Measurements from ENCODE around the gene HACL1. TPM values are rescaled to one million over a fixed set of nuclear protein-coding genes. Genes with fewer than 3 reads are reported as not detected.

The HACL1 gene
- polyA plus RNA-seq, 1 of the 3 experiments (the other 2 are of a cell fraction) = 15.1 TPM

DNA sequence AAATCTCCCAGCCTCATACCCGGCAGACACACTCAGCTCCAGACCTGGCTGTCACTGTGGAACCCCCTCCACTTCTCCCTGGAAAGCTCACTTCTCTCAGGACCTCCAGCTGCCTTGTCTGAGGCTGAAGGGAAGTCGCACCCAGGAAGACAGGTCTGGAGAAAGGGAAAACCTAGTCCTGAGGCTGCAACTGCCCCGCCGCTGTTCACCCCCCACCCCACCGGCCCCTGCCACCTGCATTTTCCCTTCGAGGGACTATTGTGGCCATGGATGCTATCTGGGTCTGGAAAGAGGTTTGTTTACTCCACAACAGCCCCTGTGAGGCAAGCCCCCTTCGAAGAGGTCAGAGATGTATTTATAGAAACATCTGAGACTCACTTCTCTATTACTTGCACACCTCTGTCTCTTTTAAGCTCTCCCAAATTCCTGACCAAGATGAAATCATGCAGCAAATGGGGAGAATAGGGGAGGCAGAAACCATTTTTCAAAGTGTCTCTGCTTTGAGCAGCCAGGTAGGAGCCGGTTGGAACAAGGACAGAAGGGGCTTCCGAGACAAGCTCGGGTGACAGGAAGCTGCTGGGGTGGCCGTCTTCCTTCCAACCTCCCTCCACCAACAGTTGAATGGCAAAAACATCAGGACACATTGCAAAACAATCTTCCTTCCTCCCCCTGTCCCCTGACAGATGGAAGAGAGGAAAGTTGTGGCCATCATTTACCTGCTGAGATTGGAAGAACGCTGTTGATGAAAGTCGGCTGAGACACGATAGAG is 80.4 kb downstream of the HACL1 start:
- H3K9ac ChIP-seq = no peak overlapping the region
- POLR2A ChIA-PET = no interaction called here
- no peak overlapping the region for H2AFZ ChIP-seq (ENCODE audit: low read depth)
- peaks cover 8 to 15% of the 10 kb centered on the region in 2 experiments; a peak in 3 of 4 replicates for H3K4me1 ChIP-seq (ENCODE audit: control insufficient read depth in 1 of 2, insufficient read depth in 2 of 2, low read depth in 1 of 2, low read length in 1 of 2)
- no peaks in the 10 kb centered on the region for H3K9me3 ChIP-seq
- H3K36me3 ChIP-seq (replicated peaks in 1 of 2; ENCODE audit: control insufficient read depth in 1 of 2, insufficient read depth in 2 of 2, low read length in 1 of 2) = no peaks in the 10 kb centered on the region
- no peaks in the 10 kb centered on the region for H3K79me2 ChIP-seq (ENCODE audit: insufficient read depth)
- H3K27ac ChIP-seq (ENCODE audit: low read depth in 2 of 2, low read length in 1 of 2) = no peak overlapping the region
- TF ChIP-seq ZBTB33 (IDR thresholded peaks at IDR 0.05; ENCODE audit: borderline replicate concordance, low read depth) (no peak), TAF1 (IDR thresholded peaks at IDR 0.05; ENCODE audit: borderline replicate concordance, low read depth, low read length) (no peak)
- 68% methylated on average over 10 of the region's 14 CpGs for WGBS (ENCODE audit: low lambda C conversion rate)
- H3F3A ChIP-seq (replicated peaks; ENCODE audit: insufficient read depth) = no peaks in the 10 kb centered on the region
- no peaks in the 10 kb centered on the region for H4K20me1 ChIP-seq (ENCODE audit: insufficient read depth)
- no peaks in the 10 kb centered on the region for H3K27me3 ChIP-seq (ENCODE audit: insufficient read depth)
- H3K9me2 ChIP-seq = no peaks in the 10 kb centered on the region
- H3K4me3 ChIP-seq (ENCODE audit: low read depth in 2 of 2, low read length in 1 of 2) = no peak overlapping the region
- no peak overlapping the region for H3K4me2 ChIP-seq
- no peak for DNase-seq
- CTCF ChIA-PET = interaction anchor here (0.9 to 4.8 kb wide), 3 partner anchors 20 to 413 kb away, joined by 3 to 28 read pairs (median 5); no protein-coding TSS in a partner anchor

DNA sequence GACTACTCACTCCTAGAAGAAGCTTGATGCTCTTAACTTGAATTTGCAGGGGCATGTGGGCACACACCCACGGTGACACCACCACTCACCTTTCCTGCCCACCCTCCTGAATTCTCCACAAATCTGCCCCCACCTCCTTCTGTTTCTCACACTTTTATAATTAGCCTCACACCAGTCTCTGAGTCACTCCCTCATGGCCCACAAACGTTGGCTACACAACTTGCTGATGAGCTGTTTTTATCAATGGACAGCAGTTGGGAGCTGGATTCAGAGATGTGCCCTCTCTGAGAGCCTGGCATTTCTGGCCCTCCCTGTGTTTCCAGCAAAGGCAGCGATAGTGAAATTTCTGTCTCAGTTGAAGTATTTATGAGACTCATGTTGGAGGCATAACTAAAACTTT is 81.2 kb downstream of the HACL1 start:
- H3K9me2 ChIP-seq = no peaks in the 10 kb centered on the region
- no peaks in the 10 kb centered on the region for H3F3A ChIP-seq (replicated peaks; ENCODE audit: insufficient read depth)
- ChIA-PET CTCF (interaction anchor here (0.9 to 4.8 kb wide), 2 partner anchors 19 to 37 kb away, joined by 3 to 28 read pairs; no protein-coding TSS in a partner anchor), POLR2A (no interaction called here)
- no peak for DNase-seq
- no peak overlapping the region for H3K27ac ChIP-seq (ENCODE audit: low read depth in 2 of 2, low read length in 1 of 2)
- no peaks in the 10 kb centered on the region for H4K20me1 ChIP-seq (ENCODE audit: insufficient read depth)
- H3K4me2 ChIP-seq = no peak overlapping the region
- H3K9ac ChIP-seq = no peak overlapping the region
- 54% methylated on average over 3 of the region's 3 CpGs for WGBS (ENCODE audit: low lambda C conversion rate)
- no peak overlapping the region for H2AFZ ChIP-seq (ENCODE audit: low read depth)
- H3K79me2 ChIP-seq (ENCODE audit: insufficient read depth) = no peaks in the 10 kb centered on the region
- H3K27me3 ChIP-seq (ENCODE audit: insufficient read depth) = no peaks in the 10 kb centered on the region
- no peak overlapping the region for H3K4me3 ChIP-seq (ENCODE audit: low read depth in 2 of 2, low read length in 1 of 2)
- H3K36me3 ChIP-seq (replicated peaks in 1 of 2; ENCODE audit: control insufficient read depth in 1 of 2, insufficient read depth in 2 of 2, low read length in 1 of 2) = no peaks in the 10 kb centered on the region
- peaks cover 8 to 19% of the 10 kb centered on the region in 2 experiments; a peak in 2 of 4 replicates for H3K4me1 ChIP-seq (ENCODE audit: control insufficient read depth in 1 of 2, insufficient read depth in 2 of 2, low read depth in 1 of 2, low read length in 1 of 2)
- TF ChIP-seq POLR2AphosphoS5 (IDR thresholded peaks at IDR 0.05; ENCODE audit: low read depth, low read length) (no peak), MAX (IDR thresholded peaks at IDR 0.05; ENCODE audit: low read depth) (no peak), RXRA (IDR thresholded peaks at IDR 0.05; ENCODE audit: borderline replicate concordance, low read depth) (no peak), TEAD4 (IDR thresholded peaks at IDR 0.05; ENCODE audit: borderline replicate concordance, insufficient read depth) (no peak), NFIC (IDR thresholded peaks at IDR 0.05; ENCODE audit: borderline replicate concordance) (no peak), YY1 (IDR thresholded peaks at IDR 0.05; ENCODE audit: low read depth) (no peak), CTCF (IDR thresholded peaks at IDR 0.05) (no peak), EZH2phosphoT487 (IDR thresholded peaks at IDR 0.05; ENCODE audit: borderline replicate concordance, low read depth) (no peak)
- H3K9me3 ChIP-seq = no peaks in the 10 kb centered on the region
